ENCODE data around the gene DCAF8L2. TPM values are rescaled to one million over a fixed set of nuclear protein-coding genes. Genes with fewer than 3 reads are reported as not detected.

DCAF8L2 gene
- total and polyA plus RNA-seq, 2 experiments from 2014 or later, result not detected

- no peaks in the 10 kb centered on the region for H3K27me3 ChIP-seq (ENCODE audit: insufficient read depth)
- Mint-ChIP-seq H3K4me3 (no peak overlapping the region), H3K4me1 (no peaks in the 10 kb centered on the region), H3K27ac (no peak overlapping the region), H3K27me3 (ENCODE audit: insufficient read depth, low read depth, poor library complexity) (no peaks in the 10 kb centered on the region), H3K36me3 (ENCODE audit: low read depth) (no peaks in the 10 kb centered on the region), H3K9me3 (no peaks in the 10 kb centered on the region)
- no peak overlapping the region for H3K4me3 ChIP-seq
- H3K27ac ChIP-seq (ENCODE audit: low read depth), result no peak overlapping the region
- no peaks in the 10 kb centered on the region for H3K9me2 ChIP-seq (ENCODE audit: insufficient read depth)
- H2AFZ ChIP-seq, result no peak overlapping the region
- no peaks in the 10 kb centered on the region for H3K79me2 ChIP-seq (replicated peaks; ENCODE audit: insufficient read depth)
- peak; percentile 1 for DNase-seq (ENCODE audit: low spot score)
- ATAC-seq, result peak; percentile 34; the same call in 1 of the 3 replicates
- no peak overlapping the region for H3K4me2 ChIP-seq
- H3K36me3 ChIP-seq (ENCODE audit: insufficient read depth), result no peaks in the 10 kb centered on the region
- H3F3A ChIP-seq (replicated peaks; ENCODE audit: low read depth), result no peaks in the 10 kb centered on the region
- TF ChIP-seq JUNB (IDR thresholded peaks at IDR 0.05; ENCODE audit: unreplicated experiment) (no peak), EZH2 (IDR thresholded peaks at IDR 0.05; ENCODE audit: low read depth, unreplicated experiment) (no peak), CREB1 (CRISPR knock-in tag; IDR thresholded peaks at IDR 0.05; ENCODE audit: low read depth) (no peak), EZH2phosphoT487 (IDR thresholded peaks at IDR 0.05; ENCODE audit: unreplicated experiment) (no peak), NANOG (IDR thresholded peaks at IDR 0.05; ENCODE audit: borderline replicate concordance) (no peak), ZNF114 (CRISPR knock-in tag; IDR thresholded peaks at IDR 0.05) (no peak), ZNF331 (CRISPR knock-in tag; IDR thresholded peaks at IDR 0.05; ENCODE audit: low read depth) (no peak), POLR2AphosphoS5 (IDR thresholded peaks at IDR 0.05; ENCODE audit: low read depth) (no peak)
- TF ChIP-seq, protein P1, sequence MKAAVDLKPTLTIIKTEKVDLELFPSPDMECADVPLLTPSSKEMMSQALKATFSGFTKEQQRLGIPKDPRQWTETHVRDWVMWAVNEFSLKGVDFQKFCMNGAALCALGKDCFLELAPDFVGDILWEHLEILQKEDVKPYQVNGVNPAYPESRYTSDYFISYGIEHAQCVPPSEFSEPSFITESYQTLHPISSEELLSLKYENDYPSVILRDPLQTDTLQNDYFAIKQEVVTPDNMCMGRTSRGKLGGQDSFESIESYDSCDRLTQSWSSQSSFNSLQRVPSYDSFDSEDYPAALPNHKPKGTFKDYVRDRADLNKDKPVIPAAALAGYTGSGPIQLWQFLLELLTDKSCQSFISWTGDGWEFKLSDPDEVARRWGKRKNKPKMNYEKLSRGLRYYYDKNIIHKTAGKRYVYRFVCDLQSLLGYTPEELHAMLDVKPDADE (IDR thresholded peaks at IDR 0.05), result no peak
- TF ChIP-seq, protein P2, sequence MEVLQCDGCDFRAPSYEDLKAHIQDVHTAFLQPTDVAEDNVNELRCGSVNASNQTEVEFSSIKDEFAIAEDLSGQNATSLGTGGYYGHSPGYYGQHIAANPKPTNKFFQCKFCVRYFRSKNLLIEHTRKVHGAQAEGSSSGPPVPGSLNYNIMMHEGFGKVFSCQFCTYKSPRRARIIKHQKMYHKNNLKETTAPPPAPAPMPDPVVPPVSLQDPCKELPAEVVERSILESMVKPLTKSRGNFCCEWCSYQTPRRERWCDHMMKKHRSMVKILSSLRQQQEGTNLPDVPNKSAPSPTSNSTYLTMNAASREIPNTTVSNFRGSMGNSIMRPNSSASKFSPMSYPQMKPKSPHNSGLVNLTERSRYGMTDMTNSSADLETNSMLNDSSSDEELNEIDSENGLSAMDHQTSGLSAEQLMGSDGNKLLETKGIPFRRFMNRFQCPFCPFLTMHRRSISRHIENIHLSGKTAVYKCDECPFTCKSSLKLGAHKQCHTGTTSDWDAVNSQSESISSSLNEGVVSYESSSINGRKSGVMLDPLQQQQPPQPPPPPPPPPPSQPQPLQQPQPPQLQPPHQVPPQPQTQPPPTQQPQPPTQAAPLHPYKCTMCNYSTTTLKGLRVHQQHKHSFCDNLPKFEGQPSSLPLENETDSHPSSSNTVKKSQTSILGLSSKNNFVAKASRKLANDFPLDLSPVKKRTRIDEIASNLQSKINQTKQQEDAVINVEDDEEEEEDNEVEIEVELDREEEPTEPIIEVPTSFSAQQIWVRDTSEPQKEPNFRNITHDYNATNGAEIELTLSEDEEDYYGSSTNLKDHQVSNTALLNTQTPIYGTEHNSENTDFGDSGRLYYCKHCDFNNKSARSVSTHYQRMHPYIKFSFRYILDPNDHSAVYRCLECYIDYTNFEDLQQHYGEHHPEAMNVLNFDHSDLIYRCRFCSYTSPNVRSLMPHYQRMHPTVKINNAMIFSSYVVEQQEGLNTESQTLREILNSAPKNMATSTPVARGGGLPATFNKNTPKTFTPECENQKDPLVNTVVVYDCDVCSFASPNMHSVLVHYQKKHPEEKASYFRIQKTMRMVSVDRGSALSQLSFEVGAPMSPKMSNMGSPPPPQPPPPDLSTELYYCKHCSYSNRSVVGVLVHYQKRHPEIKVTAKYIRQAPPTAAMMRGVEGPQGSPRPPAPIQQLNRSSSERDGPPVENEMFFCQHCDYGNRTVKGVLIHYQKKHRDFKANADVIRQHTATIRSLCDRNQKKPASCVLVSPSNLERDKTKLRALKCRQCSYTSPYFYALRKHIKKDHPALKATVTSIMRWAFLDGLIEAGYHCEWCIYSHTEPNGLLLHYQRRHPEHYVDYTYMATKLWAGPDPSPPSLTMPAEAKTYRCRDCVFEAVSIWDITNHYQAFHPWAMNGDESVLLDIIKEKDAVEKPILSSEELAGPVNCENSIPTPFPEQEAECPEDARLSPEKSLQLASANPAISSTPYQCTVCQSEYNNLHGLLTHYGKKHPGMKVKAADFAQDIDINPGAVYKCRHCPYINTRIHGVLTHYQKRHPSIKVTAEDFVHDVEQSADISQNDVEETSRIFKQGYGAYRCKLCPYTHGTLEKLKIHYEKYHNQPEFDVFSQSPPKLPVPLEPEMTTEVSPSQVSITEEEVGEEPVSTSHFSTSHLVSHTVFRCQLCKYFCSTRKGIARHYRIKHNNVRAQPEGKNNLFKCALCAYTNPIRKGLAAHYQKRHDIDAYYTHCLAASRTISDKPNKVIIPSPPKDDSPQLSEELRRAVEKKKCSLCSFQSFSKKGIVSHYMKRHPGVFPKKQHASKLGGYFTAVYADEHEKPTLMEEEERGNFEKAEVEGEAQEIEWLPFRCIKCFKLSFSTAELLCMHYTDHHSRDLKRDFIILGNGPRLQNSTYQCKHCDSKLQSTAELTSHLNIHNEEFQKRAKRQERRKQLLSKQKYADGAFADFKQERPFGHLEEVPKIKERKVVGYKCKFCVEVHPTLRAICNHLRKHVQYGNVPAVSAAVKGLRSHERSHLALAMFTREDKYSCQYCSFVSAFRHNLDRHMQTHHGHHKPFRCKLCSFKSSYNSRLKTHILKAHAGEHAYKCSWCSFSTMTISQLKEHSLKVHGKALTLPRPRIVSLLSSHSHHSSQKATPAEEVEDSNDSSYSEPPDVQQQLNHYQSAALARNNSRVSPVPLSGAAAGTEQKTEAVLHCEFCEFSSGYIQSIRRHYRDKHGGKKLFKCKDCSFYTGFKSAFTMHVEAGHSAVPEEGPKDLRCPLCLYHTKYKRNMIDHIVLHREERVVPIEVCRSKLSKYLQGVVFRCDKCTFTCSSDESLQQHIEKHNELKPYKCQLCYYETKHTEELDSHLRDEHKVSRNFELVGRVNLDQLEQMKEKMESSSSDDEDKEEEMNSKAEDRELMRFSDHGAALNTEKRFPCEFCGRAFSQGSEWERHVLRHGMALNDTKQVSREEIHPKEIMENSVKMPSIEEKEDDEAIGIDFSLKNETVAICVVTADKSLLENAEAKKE (CRISPR knock-in tag; IDR thresholded peaks at IDR 0.05), result no peak
- H4K20me1 ChIP-seq (replicated peaks; ENCODE audit: insufficient read depth), result no peaks in the 10 kb centered on the region
- no peaks in the 10 kb centered on the region for H3K4me1 ChIP-seq (ENCODE audit: insufficient read depth)
These were observed 1.8 kb downstream of the DCAF8L2 start for GRCh38 chrX:27591938-27592337.
